ENCODE data around the gene MSANTD7.
"Not testable (repeated sequence)": the region's sequence is repeated elsewhere in the genome, so short reads cannot be mapped to it uniquely, and the experiment has no call there.

DNA sequence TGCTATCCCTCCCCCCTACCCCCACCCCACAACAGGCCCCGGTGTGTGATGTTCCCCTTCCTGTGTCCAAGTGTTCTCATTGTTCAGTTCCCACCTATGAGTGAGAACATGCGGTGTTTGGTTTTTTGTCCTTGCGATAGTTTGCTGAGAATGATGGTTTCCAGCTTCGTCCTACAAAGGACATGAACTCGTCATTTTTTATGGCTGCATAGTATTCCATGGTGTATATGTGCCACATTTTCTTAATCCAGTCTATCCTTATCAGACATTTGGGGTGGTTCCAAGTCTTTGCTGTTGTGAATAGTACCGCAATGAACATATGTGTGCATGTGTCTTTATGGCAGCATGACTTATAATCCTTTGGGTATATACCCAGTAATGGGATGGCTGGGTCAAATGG is 26.4 kb downstream of the MSANTD7 start:
- TF ChIP-seq, protein P1, sequence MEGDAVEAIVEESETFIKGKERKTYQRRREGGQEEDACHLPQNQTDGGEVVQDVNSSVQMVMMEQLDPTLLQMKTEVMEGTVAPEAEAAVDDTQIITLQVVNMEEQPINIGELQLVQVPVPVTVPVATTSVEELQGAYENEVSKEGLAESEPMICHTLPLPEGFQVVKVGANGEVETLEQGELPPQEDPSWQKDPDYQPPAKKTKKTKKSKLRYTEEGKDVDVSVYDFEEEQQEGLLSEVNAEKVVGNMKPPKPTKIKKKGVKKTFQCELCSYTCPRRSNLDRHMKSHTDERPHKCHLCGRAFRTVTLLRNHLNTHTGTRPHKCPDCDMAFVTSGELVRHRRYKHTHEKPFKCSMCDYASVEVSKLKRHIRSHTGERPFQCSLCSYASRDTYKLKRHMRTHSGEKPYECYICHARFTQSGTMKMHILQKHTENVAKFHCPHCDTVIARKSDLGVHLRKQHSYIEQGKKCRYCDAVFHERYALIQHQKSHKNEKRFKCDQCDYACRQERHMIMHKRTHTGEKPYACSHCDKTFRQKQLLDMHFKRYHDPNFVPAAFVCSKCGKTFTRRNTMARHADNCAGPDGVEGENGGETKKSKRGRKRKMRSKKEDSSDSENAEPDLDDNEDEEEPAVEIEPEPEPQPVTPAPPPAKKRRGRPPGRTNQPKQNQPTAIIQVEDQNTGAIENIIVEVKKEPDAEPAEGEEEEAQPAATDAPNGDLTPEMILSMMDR (optimal IDR thresholded peaks at IDR 0.05 in 1 of 3, IDR thresholded peaks at IDR 0.05 in 1 of 3, conservative IDR thresholded peaks at IDR 0.05 in 1 of 3; ENCODE audit: extremely low read depth in 1 of 3, insufficient read depth in 2 of 3, low read length in 3 of 3): not testable (repeated sequence)
- TF ChIP-seq EZH2 (IDR thresholded peaks at IDR 0.05; ENCODE audit: low read length): not testable (repeated sequence)

Measured in keratinocyte (primary cell).